IPS DF 19.7 (cell line): ENCODE measurements around the gene FAM162A.
"Not testable (repeated sequence)": the region's sequence is repeated elsewhere in the genome, so short reads cannot be mapped to it uniquely, and the experiment has no call there.

Experiments
- DNase-seq: peaks from one replicate; pipeline ENCODE4 v3.0.0-alpha.2; 2013; ENCODE audit warnings: low read depth, low spot score

The FAM162A gene

GRCh38 chr3:122416966-122417365 is 33.0 kb downstream of the FAM162A start:
- DNase-seq, result no peak

DNA sequence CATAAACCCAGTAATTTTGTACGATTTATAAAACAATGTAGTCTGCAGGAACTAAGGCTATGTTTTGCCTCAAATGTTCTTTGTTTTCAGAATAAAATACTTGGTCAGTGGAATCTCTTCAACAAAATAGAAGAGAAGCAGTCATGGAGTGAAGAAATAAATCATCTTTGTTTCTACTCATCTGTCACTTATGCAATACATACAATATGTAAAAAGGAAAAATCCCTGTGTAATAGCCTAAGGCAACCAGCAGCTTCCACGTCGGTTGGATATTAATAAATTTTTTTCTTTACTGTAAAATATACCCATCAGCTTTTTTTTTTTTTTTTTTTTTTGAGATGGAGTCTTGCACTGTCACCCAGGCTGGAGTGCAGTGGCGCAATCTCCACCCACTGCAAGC is 37.1 kb downstream of the FAM162A start:
- no peak for DNase-seq

GRCh38 chr3:122421836-122422235 is 37.9 kb downstream of the FAM162A start:
- no peak for DNase-seq

GRCh38 chr3:122427857-122428471 is 44.0 kb downstream of the FAM162A start:
- no peak for DNase-seq

GRCh38 chr3:122430371-122430770 is 46.4 kb downstream of the FAM162A start:
- no peak for DNase-seq

- no peak for DNase-seq
Measured at GRCh38 chr3:122435950-122436349, 52.0 kb downstream of the FAM162A start.

DNA sequence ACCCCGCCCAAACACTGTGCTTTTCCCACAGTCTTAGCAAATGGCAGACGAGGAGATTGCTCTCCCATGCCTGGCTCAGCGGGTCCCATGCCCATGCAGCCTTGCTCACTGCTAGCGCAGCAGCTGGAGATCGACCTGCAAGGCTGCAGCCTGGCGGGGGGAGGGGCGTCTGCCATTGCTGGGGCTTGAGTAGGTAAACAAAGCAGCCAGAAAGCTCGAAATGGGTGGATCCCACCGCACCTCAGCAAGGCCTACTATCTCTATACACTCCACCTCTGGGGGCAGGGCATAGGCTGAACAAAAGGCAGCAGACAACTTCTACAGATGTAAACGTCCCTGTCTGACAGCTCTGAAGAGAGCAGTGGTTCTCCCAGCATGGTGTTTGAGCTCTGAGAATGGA is 59.1 kb downstream of the FAM162A start:
- DNase-seq, result peak; percentile 88

DNA sequence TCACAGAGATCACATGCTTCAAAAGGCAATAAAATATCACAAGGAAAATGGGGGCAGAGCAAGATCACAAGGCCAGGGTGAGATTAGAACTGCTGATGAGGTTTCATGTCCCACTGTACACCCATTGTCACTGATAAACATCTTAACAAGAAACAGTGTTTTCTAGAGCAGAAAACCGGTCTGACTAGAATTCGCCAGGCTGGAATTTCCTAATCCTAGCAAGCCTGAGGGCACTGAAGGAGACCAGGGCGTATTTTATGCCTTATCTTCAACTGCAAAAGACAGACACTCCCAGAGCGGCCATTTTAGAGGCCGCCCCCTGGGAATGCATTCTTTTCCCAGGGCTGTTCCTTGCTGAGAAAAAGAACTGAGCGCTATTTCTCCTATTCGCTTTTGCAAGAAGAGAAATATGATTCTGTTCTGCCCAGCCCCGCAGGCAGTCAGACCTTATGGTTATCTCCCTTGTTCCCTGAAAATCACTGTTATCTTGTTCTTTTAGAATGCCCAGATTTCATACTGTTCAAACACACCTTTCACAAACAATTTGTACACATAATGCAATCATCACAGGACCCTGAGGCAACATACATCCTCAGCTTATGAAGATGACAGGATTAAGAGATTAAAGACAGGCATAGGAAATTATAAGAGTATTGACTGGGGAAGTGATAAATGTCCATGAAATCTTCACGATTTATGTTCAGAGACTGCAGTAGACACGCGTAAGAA is 59.9 kb downstream of the FAM162A start:
- not testable (repeated sequence) for DNase-seq

DNA sequence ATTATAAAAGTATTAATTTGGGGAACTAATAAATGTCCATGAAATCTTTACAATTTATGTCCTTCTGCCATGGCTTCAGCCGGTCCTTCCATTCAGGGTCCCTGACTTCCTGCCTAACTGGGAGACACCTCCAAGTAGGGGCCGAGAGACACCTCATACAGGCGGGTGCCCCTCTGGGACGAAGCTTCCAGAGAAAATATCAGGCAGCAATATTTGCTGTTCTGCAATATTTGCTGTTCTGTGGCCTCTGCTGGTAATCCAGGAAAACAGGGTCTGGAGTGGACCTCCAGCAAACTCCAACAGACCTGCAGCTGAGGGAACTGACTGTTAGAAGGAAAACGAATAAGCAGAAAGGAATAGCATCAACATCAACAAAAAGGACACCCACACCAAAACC is 60.5 kb downstream of the FAM162A start:
- DNase-seq, result not testable (repeated sequence)

DNA sequence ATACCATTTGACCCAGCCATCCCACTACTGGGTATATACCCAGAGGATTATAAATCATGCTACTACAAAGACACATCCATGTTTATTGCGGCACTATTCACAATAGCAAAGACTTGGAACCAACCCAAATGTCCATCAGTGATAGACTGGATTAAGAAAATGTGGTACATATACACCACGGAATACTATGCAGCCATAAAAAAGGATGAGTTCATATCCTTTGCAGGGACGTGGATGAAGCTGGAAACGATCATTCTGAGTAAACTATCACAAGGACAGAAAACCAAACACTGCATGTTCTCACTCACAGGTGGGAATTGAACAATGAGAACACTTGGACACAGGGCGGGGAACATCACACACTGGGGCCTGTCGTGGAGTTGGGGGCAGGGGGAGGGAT is 64.2 kb downstream of the FAM162A start:
- not testable (repeated sequence) for DNase-seq

DNA sequence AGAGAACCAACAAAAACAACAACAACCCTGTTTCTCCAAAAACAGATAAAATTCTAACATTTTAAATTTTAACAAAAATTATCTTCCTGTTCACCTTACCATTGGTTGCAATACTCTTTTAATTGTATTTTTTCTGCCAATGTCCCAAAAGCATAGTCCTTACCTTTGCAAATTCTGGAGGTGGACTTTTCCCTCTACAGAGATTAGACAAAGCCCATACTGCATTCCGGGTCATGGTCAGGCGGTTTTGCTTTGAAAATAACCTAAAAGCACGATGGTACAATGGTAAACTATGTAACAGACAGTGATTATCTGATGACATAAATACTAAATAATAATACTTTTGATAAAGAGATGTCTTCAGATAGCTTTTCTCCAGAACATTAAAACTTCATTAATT is 67.4 kb downstream of the FAM162A start:
- DNase-seq, result no peak

DNA sequence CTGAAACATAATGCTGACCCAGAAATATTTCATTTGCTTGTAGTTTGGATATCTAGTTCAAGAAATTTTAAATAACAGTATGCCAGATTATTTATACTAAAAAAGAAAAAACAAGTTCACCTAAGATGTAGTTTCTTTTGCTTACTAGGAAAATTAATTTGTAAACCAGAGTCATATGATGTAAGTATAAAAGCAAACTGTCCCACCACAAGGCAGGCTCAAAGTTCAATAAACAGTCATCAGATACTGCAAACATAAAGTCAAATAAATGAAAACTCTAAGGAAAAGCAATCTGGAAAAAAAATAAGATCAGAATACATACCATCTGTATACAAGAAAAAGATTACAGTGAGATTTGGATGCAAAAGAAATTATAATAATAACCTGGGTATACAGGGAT is 72.1 kb downstream of the FAM162A start:
- DNase-seq, result no peak

DNA sequence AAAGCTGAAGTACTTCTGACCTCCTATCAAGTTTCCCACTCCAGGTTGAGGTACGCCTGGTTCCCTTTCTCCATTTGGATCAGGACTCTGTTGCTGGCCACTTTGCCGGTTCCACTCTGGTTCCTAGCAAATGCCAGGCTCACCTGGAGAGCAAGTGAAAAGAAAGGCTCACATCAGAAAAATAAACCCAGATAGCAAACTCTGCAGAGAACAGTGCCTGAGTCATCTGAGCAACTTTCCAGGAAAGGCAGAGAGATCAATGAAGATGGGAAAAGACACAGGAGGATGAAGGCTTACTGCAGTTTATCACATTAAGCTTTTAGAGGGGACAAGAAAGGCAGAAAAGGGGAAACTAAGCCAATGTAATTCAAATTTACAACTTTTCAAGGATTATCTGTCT is 73.7 kb downstream of the FAM162A start:
- no peak for DNase-seq

DNA sequence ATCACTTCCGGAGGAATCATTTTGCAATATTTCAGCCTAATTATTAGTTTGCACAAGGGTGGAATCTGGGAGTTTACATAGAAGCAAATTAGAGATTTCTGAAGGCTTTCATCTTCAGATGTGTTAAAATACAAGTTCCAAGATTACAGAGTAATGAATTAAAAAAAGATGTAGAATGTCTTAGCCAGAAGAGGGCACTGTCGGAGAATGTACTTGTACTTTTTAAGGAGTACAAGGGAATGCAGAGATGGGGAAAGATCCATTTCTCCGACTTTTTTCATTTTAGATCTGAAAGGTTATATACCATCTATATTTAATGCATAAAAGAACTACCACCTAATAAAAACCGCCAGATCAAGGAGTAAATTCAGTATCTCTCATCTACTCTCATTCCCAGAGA is 75.0 kb downstream of the FAM162A start:
- no peak for DNase-seq

- no peak for DNase-seq
Measured at GRCh38 chr3:122461806-122462205, 77.8 kb downstream of the FAM162A start.
